ENCODE results near the gene SSBP3. TPM values are rescaled to one million over a fixed set of nuclear protein-coding genes. Genes with fewer than 3 reads are reported as not detected.

SSBP3 gene
- total RNA-seq, 1 donor from 2014 or later = 51.0 TPM

DNA sequence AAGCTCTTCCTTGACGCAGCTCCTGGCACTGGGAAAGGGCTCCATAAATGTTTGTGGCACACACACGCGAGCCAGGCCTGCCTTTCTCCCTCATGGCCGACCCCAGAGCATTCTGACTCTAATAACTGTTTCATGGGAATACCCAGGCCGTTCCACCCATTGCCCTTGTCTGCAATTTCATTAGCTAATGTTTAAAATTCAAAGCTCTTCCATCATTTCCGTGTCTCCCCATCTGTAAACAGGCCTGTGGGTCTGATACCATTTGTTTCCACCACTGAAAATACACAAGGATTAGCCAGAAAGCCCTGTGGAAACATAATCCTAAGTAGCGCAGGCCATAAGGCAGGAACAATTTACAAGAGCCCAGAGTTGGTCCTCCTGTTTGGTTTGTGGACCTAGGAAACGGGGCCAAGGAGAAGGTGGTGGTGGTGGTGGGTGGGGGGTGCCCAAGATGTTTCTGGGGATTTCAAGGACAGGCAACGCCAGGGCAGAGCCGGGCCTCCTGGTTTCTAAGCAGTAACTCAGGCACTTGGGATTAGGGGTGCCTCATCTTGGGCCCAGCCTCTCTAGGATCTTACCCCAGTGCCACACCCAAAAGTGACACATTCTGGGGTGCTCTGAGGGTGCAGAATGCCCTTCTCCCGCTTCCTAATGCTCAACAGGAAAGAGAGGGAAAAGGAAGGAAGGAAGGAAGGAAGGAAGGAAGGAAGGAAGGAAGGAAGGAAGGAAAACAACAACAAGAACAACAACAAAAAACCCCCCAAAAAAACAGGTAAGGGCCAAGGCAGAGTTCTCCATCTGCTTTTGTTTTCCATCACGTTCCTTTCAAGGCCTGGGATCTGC, 79.4 kb downstream of the SSBP3 start:
- Histone ChIP-seq H3K27me3 (no peaks in the 10 kb centered on the region), H3K9me3 (no peaks in the 10 kb centered on the region), H3K27ac (peak overlapping the region in 1 of 2 donors; percentile 55), H3K36me3 (no peaks in the 10 kb centered on the region), H3K4me1 (peaks cover 0 to 32% of the 10 kb centered on the region in 2 donors), H3K4me3 (no peak overlapping the region)
- intact Hi-C loops (cut with DNase I) = loop anchor here (2.0 kb wide), 1 partner anchor 14 kb away; no protein-coding TSS in a partner anchor
- DNase-seq (ENCODE audit: low spot score in 2 of 2) = no peak
- TF ChIP-seq CTCF (IDR thresholded peaks at IDR 0.05) = no peak

GRCh38 chr1:54325703-54326461, 80.3 kb downstream of the SSBP3 start:
- H3K4me3 ChIP-seq = no peak overlapping the region
- no peak for DNase-seq (ENCODE audit: low spot score in 2 of 2)
- H3K36me3 ChIP-seq = no peaks in the 10 kb centered on the region
- intact Hi-C loops (cut with DNase I) = loop anchor here (2.0 kb wide), 1 partner anchor 13 kb away; no protein-coding TSS in a partner anchor
- no peak for TF ChIP-seq CTCF (IDR thresholded peaks at IDR 0.05)
- no peaks in the 10 kb centered on the region for H3K9me3 ChIP-seq
- H3K4me1 ChIP-seq = peaks cover 0 to 31% of the 10 kb centered on the region in 2 donors
- peak overlapping the region in 1 of 2 donors; percentile 19 for H3K27ac ChIP-seq
- no peaks in the 10 kb centered on the region for H3K27me3 ChIP-seq

GRCh38 chr1:54325284-54325683, 80.9 kb downstream of the SSBP3 start:
- peak overlapping the region; percentile 6 to 15 for H3K27ac ChIP-seq
- peaks cover 0 to 31% of the 10 kb centered on the region in 2 donors for H3K4me1 ChIP-seq
- H3K4me3 ChIP-seq = no peak overlapping the region
- intact Hi-C loops (cut with DNase I) = no loop called here
- H3K9me3 ChIP-seq = no peaks in the 10 kb centered on the region
- no peak for TF ChIP-seq CTCF (IDR thresholded peaks at IDR 0.05)
- no peaks in the 10 kb centered on the region for H3K36me3 ChIP-seq
- DNase-seq (ENCODE audit: low spot score in 2 of 2) = no peak
- no peaks in the 10 kb centered on the region for H3K27me3 ChIP-seq

DNA sequence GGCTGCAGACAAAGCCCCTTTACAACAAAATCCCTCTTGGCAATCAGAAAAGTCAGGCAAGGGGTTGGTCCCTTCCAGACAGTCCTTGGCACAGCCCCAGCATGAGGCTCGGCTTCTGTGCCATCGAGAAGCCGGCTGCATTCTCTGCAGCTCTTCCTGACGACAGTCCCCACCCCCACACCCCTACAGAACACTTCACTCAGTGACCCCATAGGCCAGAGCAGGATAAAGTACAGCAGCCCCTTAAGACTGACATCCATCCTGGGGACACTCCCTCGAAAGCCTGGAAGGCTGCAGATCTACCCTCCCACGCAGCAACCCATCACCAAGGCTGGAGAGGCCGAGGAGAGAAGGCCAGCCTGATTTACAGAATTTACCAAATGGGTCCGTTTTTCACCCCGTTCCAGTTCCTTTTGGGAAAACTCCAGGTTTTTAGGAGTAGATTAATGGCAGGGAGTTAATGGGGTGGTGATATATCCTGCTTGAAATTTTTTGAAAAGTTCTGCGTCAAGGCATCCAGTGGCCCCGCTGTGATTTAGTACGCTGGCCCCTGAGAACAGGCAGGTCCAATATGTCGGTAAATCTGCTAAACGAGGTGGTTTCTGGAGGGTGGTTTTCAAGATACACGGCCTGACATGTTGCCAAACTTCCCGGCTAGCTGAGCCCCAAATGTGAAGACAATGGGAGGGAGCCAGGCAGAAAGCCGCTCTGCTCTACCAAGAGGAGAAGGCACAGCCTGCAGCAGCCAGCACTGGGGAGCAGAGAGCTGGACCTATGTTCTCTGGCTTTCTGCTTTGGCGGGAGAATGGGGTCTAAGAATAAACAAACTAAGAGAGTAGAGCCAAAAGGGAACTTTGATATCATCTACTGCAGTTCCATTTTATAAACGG, 81.7 kb downstream of the SSBP3 start:
- Histone ChIP-seq H3K4me1 (peaks cover 0 to 28% of the 10 kb centered on the region in 2 donors), H3K27ac (peak overlapping the region; percentile 6 to 15), H3K4me3 (no peak overlapping the region), H3K9me3 (no peaks in the 10 kb centered on the region), H3K27me3 (no peaks in the 10 kb centered on the region), H3K36me3 (no peaks in the 10 kb centered on the region)
- intact Hi-C loops (cut with DNase I) = no loop called here
- no peak for TF ChIP-seq CTCF (IDR thresholded peaks at IDR 0.05)
- no peak for DNase-seq (ENCODE audit: low spot score in 2 of 2)

DNA sequence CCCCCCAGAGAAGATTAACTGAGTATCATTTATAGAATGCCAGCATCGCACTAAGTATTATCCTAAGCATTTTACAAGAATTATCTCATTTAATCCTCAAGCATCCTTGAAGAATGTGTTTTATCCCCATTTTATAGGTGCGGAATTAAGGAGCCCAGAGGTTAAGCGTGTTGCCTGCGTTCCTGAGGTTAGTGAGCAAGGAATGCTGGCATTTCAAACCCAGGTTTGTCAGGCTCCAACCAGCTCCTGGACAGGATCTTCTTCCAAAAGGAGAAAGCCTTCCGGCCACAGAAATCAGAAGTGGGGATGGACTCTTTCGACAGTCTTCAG, 82.3 kb downstream of the SSBP3 start:
- no peak for DNase-seq (ENCODE audit: low spot score in 2 of 2)
- no peaks in the 10 kb centered on the region for H3K36me3 ChIP-seq
- intact Hi-C loops (cut with DNase I) = no loop called here
- H3K4me1 ChIP-seq = peaks cover 0 to 24% of the 10 kb centered on the region in 2 donors
- no peaks in the 10 kb centered on the region for H3K27me3 ChIP-seq
- no peaks in the 10 kb centered on the region for H3K9me3 ChIP-seq
- H3K4me3 ChIP-seq = no peak overlapping the region
- no peak for TF ChIP-seq CTCF (IDR thresholded peaks at IDR 0.05)
- H3K27ac ChIP-seq = no peak overlapping the region
